HEK293 (cell line): ENCODE results near the gene SUPT5H.

ENCODE experiments used
- CTCF ChIP-seq: fragments of 450-650 bp; formaldehyde crosslinking; IDR thresholded peaks from 2 replicates; pipeline ENCODE4 v1.5.1; 2016; ENCODE audit warnings: missing biosample characterization, missing genetic modification characterization
- TCF7L2 ChIP-seq: IDR thresholded peaks from 2 replicates; pipeline ENCODE4 v1.6.1; 2011; ENCODE audit warnings: low read depth, mild to moderate bottlenecking, inconsistent platforms, low read length, moderate library complexity, borderline replicate concordance
- ZBTB48 ChIP-seq: fragments of 450-650 bp; formaldehyde crosslinking; IDR thresholded peaks from 2 replicates; pipeline ENCODE4 v1.5.1; 2016; ENCODE audit warnings: missing biosample characterization, missing genetic modification characterization
- ZNF157 ChIP-seq: fragments of 450-650 bp; formaldehyde crosslinking; IDR thresholded peaks from 2 replicates; pipeline ENCODE4 v1.5.1; 2016; ENCODE audit warnings: missing biosample characterization, missing genetic modification characterization
- ZNF510 ChIP-seq: fragments of 450-650 bp; formaldehyde crosslinking; IDR thresholded peaks from 2 replicates; pipeline ENCODE4 v1.5.1; 2018; ENCODE audit warnings: mild to moderate bottlenecking, missing genetic modification characterization, missing biosample characterization; ENCODE audit not compliant: insufficient replicate concordance
- ZNF518A ChIP-seq: fragments of 450-650 bp; formaldehyde crosslinking; conservative IDR thresholded peaks from 2 replicates; pipeline ENCODE4 v1.5.1; 2016; ENCODE audit warnings: low read depth, missing biosample characterization, missing genetic modification characterization
- ZNF704 ChIP-seq: fragments of 450-650 bp; formaldehyde crosslinking; IDR thresholded peaks from 2 replicates; pipeline ENCODE4 v1.5.1; 2016; ENCODE audit warnings: missing biosample characterization, missing genetic modification characterization

GRCh38 chr19:39525205-39525604 is 79.8 kb downstream of the SUPT5H start:
- no peak for TF ChIP-seq CTCF (tag by site-specific recombination)
- TF ChIP-seq TCF7L2, result no peak
- no peak for TF ChIP-seq ZBTB48
- no peak for TF ChIP-seq ZNF704 (tag by site-specific recombination)
- TF ChIP-seq ZNF157 (tag by site-specific recombination), result no peak
- TF ChIP-seq ZNF510 (tag by site-specific recombination), result no peak
- TF ChIP-seq ZNF518A (tag by site-specific recombination), result no peak
